Lower lobe of right lung (tissue), 2 donors: ENCODE results near the gene AP3S2. TPM values are rescaled to one million over a fixed set of nuclear protein-coding genes. Genes with fewer than 3 reads are reported as not detected.
"Not testable (repeated sequence)": the region's sequence is repeated elsewhere in the genome, so short reads cannot be mapped to it uniquely, and the experiment has no call there.

Experiments used
- ATAC-seq, 2 donors: fragments of 200-7000 bp; cut with Tn5 transposase; one replicate each; pipeline ENCODE4 v1.9.1; 2020 to 2022; ENCODE audit warnings: mild to moderate bottlenecking in 2 of 2, moderate library complexity in 2 of 2
- DNase-seq: peaks from one replicate; pipeline ENCODE4 v3.0.0-alpha.2; 2020
- H3K27ac ChIP-seq: fragments of 200-600 bp; one replicate; pipeline ENCODE4 v1.8.0; 2022
- H3K27me3 ChIP-seq: fragments of 200-600 bp; one replicate; pipeline ENCODE4 v1.8.0; 2022; ENCODE audit warnings: low read depth
- H3K36me3 ChIP-seq: fragments of 200-600 bp; one replicate; pipeline ENCODE4 v1.8.0; 2022; ENCODE audit warnings: mild to moderate bottlenecking
- H3K4me1 ChIP-seq: fragments of 200-600 bp; one replicate; pipeline ENCODE4 v1.8.0; 2022
- H3K4me3 ChIP-seq: fragments of 200-600 bp; one replicate; pipeline ENCODE4 v1.8.0; 2022; ENCODE audit warnings: mild to moderate bottlenecking
- H3K9me3 ChIP-seq: fragments of 200-600 bp; one replicate; pipeline ENCODE4 v1.8.0; 2022
- CTCF ChIP-seq: fragments of 200-600 bp; IDR thresholded peaks from one replicate; pipeline ENCODE4 v1.8.0; 2022; ENCODE audit warnings: antibody characterized with exemption, mild to moderate bottlenecking
- intact Hi-C: fragments of 100-400 bp; cut with DNase I; formaldehyde crosslinking; loops from one replicate; pipeline ENCODE4 v1.11.0; 2022
- total RNA-seq: library from RNA; stranded (reverse); fragmentation: NEBNext Ultra II Directional; extraction: Animal tissue kit (Norgen Biotek cat#: 25700); gene quantifications from one replicate; pipeline ENCODE4 v1.2.1, GENCODE V29; 2021
- donor health status: DM: no; HTN: yes; CAD: no; lungs with severe emphysema.

Gene AP3S2
- total RNA-seq, 1 donor from 2014 or later: 36.9 TPM

DNA sequence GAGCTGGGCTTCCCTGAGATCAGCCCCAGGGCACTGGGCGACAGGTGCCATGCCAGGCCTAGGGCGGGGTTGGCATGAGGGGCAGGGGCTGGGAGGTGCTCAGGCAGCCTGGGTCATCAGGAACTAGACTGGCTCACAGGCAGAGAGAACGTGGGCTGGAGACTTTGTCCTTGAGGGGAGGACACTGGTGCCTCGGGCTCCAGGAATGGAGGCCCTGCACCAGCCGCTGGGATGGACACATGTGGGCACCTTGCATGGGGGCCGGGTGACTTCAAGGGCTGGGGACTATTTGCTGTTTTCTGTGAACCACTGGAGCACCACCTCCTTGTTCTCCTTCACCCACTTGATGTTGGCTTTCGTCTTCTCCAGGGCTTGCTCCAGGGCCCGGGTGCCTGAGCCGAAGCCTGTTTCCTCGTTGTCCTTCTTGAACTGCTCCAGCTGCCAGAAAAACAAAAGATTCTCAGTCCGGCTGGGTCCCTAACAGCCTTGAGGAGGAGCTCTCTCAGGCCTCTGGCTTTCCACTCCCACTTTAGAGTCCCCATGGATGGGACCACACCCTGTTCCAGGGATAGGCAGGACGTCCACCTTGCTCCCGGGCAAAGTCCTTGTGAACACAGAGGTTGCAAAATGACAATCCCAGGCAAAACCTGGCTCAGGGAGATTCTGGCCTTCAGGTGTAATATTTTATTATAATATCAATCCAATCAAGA is 108.6 kb downstream of the AP3S2 start:
- no peak overlapping the region for H3K27ac ChIP-seq
- ATAC-seq (peak; percentile 27 to 43), DNase-seq (no peak)

GRCh38 chr15:89784686-89784960 is 109.2 kb downstream of the AP3S2 start:
- no peak overlapping the region for H3K27ac ChIP-seq

More for the DNA sequence above, 108.6 kb downstream of the AP3S2 start:
- H3K9me3 ChIP-seq: no peaks in the 10 kb centered on the region
- intact Hi-C loops: no loop called here
- no peaks in the 10 kb centered on the region for H3K36me3 ChIP-seq
- H3K4me3 ChIP-seq: no peak overlapping the region
- H3K27me3 ChIP-seq: no peaks in the 10 kb centered on the region
- peaks cover 9% of the 10 kb centered on the region for H3K4me1 ChIP-seq
- no peak for TF ChIP-seq CTCF

GRCh38 chr15:89783861-89784685 is 109.7 kb downstream of the AP3S2 start:
- Histone ChIP-seq H3K4me1 (peaks cover 9% of the 10 kb centered on the region), H3K27ac (no peak overlapping the region), H3K36me3 (no peaks in the 10 kb centered on the region), H3K9me3 (no peaks in the 10 kb centered on the region), H3K4me3 (no peak overlapping the region), H3K27me3 (no peaks in the 10 kb centered on the region)
- intact Hi-C loops: no loop called here
- peak in 1 of 2 donors; percentile 11 for ATAC-seq
- TF ChIP-seq CTCF: no peak
- no peak for DNase-seq

More at GRCh38 chr15:89784686-89784960, 109.2 kb downstream of the AP3S2 start:
- Histone ChIP-seq H3K36me3 (no peaks in the 10 kb centered on the region), H3K4me1 (peaks cover 9% of the 10 kb centered on the region), H3K4me3 (no peak overlapping the region), H3K27me3 (no peaks in the 10 kb centered on the region), H3K9me3 (no peaks in the 10 kb centered on the region)
- intact Hi-C loops: no loop called here
- DNase-seq (no peak), ATAC-seq (no peak)
- TF ChIP-seq CTCF: no peak

DNA sequence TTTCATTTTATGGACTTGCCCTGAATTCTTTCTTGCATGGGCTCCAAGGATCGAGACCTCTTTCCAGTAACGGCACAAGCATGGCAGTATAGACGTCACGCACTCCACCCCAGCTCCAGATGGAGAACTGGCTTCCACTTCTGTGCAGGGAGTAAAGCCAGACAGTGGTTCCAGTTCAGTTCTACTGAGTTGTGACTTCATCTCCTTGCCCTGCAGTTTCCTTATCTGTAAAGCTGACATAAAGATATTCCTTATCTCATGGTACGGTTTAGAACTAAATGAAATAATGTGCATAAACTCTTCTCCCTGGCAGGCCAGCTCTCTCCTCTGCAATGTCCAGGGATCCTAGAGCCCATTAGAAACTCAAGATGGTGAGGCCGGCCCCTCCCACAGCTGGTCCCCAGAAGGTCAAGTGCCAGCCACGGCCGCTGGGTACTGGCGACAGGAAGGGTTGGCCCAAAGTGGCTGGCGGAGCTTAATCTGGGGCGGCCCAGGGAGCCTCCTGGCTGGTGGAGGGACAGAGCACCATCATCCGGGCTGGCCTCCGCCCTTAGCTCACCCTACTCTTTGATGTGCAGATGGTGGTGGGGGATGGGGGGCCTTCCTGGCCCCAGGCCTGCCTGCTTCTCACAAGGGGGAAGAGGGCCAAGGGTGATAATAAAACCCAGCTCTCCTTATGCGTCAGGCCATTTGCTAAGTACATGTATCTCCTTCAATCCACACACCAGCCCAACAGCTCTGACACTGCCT is 110.5 kb downstream of the AP3S2 start:
- Histone ChIP-seq H3K27me3 (no peaks in the 10 kb centered on the region), H3K4me3 (no peak overlapping the region), H3K4me1 (peaks cover 9% of the 10 kb centered on the region), H3K36me3 (no peaks in the 10 kb centered on the region), H3K27ac (no peak overlapping the region), H3K9me3 (no peaks in the 10 kb centered on the region)
- ATAC-seq (peak; percentile 22 to 25), DNase-seq (no peak)
- TF ChIP-seq CTCF: no peak
- intact Hi-C loops: no loop called here

DNA sequence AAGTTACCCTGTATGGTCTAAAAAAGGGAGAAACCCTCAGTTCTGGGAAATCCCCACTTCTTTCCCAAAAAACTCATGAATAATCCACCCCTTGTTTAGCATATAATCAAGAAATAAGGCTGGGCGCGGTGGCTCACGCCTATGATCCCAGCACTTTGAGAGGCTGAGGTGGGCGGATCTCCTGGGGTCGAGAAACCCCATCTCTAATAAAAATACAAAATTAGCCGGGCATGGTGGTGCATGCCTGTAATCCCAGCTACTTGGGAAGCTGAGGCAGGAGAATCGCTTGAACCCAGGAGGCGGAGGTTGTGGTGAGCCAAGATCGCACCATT is 111.2 kb downstream of the AP3S2 start:
- intact Hi-C loops, H3K36me3 ChIP-seq, H3K4me1 ChIP-seq, H3K4me3 ChIP-seq, DNase-seq, H3K27ac ChIP-seq, ATAC-seq, H3K27me3 ChIP-seq, H3K9me3 ChIP-seq: not testable (repeated sequence)
